HCT116 (cell line): ENCODE measurements around the gene MAPK7. TPM values are rescaled to one million over a fixed set of nuclear protein-coding genes. Genes with fewer than 3 reads are reported as not detected.

Source experiments
- ATAC-seq: fragments of 200-7000 bp; cut with Tn5 transposase; 2 replicates; pipeline ENCODE4 v1.9.1; 2020; ENCODE audit warnings: mild to moderate bottlenecking, moderate library complexity
- BruUV-seq: library from RNA; stranded (reverse); fragments of 400-500 nt; replicated peaks from 2 replicates; lab custom pipeline; 2021; lab: Mats Ljungman, UMichigan
- CTCF ChIA-PET: fragments of 300-600 bp; sonication (Branson Sonifier 250); formaldehyde crosslinking; loops from one replicate; lab custom pipeline; 2021; ENCODE audit warnings: antibody characterized with exemption; lab: Charles Lee
- POLR2A ChIA-PET: fragments of 300-600, 350-600 bp; sonication (Branson Sonifier 250); formaldehyde crosslinking; loops from one replicate; lab custom pipeline; 2021; ENCODE audit warnings: antibody characterized with exemption; lab: Charles Lee
- RAD21 ChIA-PET, 2 experiments: fragments of 300-600 bp; sonication (Branson Sonifier 250); formaldehyde crosslinking; loops; one replicate each; lab custom pipeline; 2023; ENCODE audit warnings: low total read pairs in 2 of 2; ENCODE audit not compliant: uncharacterized antibody in 2 of 2, unreplicated experiment in 2 of 2, low non-redundant PET in 1 of 2; lab: Charles Lee
- DNase-seq: peaks from one replicate; pipeline ENCODE4 v3.0.0-alpha.2; 2010; ENCODE audit warnings: low read depth, low spot score
- H2AFZ ChIP-seq: fragments of 200-600 bp; shearing (Covaris generic), sonication (generic); 2 replicates; pipeline ENCODE4 v1.6.1; 2017; ENCODE audit warnings: low read depth, mixed run types, mixed read lengths, antibody characterized with exemption, low read length; ENCODE audit not compliant: poor library complexity, severe bottlenecking
- H3K27ac ChIP-seq: 2 replicates; pipeline ENCODE4 v1.5.1; 2012; ENCODE audit warnings: low read depth, low read length
- H3K27me3 ChIP-seq: fragments of 200-600 bp; sonication (generic); 2 replicates; pipeline ENCODE4 v1.6.1; 2016; ENCODE audit warnings: mixed run types, low read length, mixed read lengths; ENCODE audit not compliant: insufficient read depth
- H3K36me3 ChIP-seq, 2 experiments: fragments of 200-500 bp in 1 of 2; fragments of 200-600 bp in 1 of 2; sonication (Bioruptor generic) in 1 of 2; sonication (generic) in 1 of 2; 2 replicates each; pipeline versions ENCODE4 v1.5.1 to v1.6.1; 2014 to 2016; ENCODE audit warnings: low read length in 2 of 2, inconsistent platforms in 1 of 2, mixed read lengths in 1 of 2, mixed run types in 1 of 2; ENCODE audit not compliant: insufficient read depth in 2 of 2, control insufficient read depth in 1 of 2
- H3K4me1 ChIP-seq, 2 experiments: fragments of 200-600 bp in 1 of 2; sonication (generic) in 1 of 2; 2 replicates each; pipeline versions ENCODE4 v1.5.1 to v1.6.1; 2012 to 2017; ENCODE audit warnings: low read length in 2 of 2, inconsistent platforms in 1 of 2, mild to moderate bottlenecking in 1 of 2, mixed read lengths in 1 of 2, mixed run types in 1 of 2, moderate library complexity in 1 of 2; ENCODE audit not compliant: insufficient read depth in 2 of 2, control insufficient read depth in 1 of 2
- H3K4me2 ChIP-seq: fragments of 200-600 bp; sonication (generic); 2 replicates; pipeline ENCODE4 v1.6.1; 2017; ENCODE audit warnings: mixed run types, low read length, mixed read lengths
- H3K4me3 ChIP-seq, 2 experiments: fragments of 200-600 bp in 1 of 2; sonication (generic) in 1 of 2; replicated peaks in 1 of 2; 2 replicates each; pipeline ENCODE4 v1.5.1; 2011 to 2016; ENCODE audit warnings: low read length in 2 of 2, control low read depth in 1 of 2, low read depth in 1 of 2, mild to moderate bottlenecking in 1 of 2, mixed read lengths in 1 of 2, mixed run types in 1 of 2
- H3K79me2 ChIP-seq: fragments of 200-600 bp; sonication (generic); 2 replicates; pipeline ENCODE4 v1.6.1; 2017; ENCODE audit warnings: mild to moderate bottlenecking, mixed run types, low read length, moderate library complexity, mixed read lengths; ENCODE audit not compliant: insufficient read depth
- H3K9ac ChIP-seq: fragments of 200-600 bp; sonication (generic); 2 replicates; pipeline ENCODE4 v1.6.1; 2016; ENCODE audit warnings: low read length, mixed read lengths
- H3K9me2 ChIP-seq: fragments of 200-600 bp; sonication (generic), shearing (Covaris generic); 2 replicates; pipeline ENCODE4 v1.6.1; 2017; ENCODE audit warnings: mixed run types, mild to moderate bottlenecking, moderate library complexity; ENCODE audit not compliant: insufficient read depth
- H3K9me3 ChIP-seq, 2 experiments: fragments of 200-500 bp in 1 of 2; fragments of 200-600 bp in 1 of 2; sonication (Bioruptor generic) in 1 of 2; sonication (generic) in 1 of 2; 2 replicates each; pipeline ENCODE4 v1.6.1; 2014 to 2017; ENCODE audit warnings: low read length in 2 of 2, mixed read lengths in 2 of 2, inconsistent platforms in 1 of 2, low read depth in 1 of 2, mild to moderate bottlenecking in 1 of 2, mixed run types in 1 of 2, moderate library complexity in 1 of 2; ENCODE audit not compliant: control insufficient read depth in 1 of 2, insufficient read depth in 1 of 2
- H4K20me1 ChIP-seq: fragments of 200-600 bp; sonication (generic), shearing (Covaris generic); 2 replicates; pipeline ENCODE4 v1.6.1; 2017; ENCODE audit warnings: mixed run types, mild to moderate bottlenecking, moderate library complexity; ENCODE audit not compliant: insufficient read depth
- ATF3 ChIP-seq: IDR thresholded peaks from 2 replicates; pipeline ENCODE4 v1.6.1; 2012
- CBX3 ChIP-seq: IDR thresholded peaks from 2 replicates; pipeline ENCODE4 v1.6.1; 2012; ENCODE audit warnings: low read depth
- EGR1 ChIP-seq: IDR thresholded peaks from 2 replicates; pipeline ENCODE4 v1.6.1; 2012; ENCODE audit warnings: low read depth
- ELF1 ChIP-seq: IDR thresholded peaks from 2 replicates; pipeline ENCODE4 v1.6.1; 2012; ENCODE audit warnings: low read depth, borderline replicate concordance
- EZH2 ChIP-seq: fragments of 200-600 bp; sonication (generic); IDR thresholded peaks from 2 replicates; pipeline ENCODE4 v1.6.1; 2017; ENCODE audit warnings: antibody characterized with exemption, mixed run types
- EZH2phosphoT487 ChIP-seq: fragments of 200-600 bp; IDR thresholded peaks from 2 replicates; pipeline ENCODE4 v1.6.1; 2018; ENCODE audit warnings: antibody characterized with exemption, borderline replicate concordance
- FOSL1 ChIP-seq: IDR thresholded peaks from 2 replicates; pipeline ENCODE4 v1.6.1; 2012; ENCODE audit warnings: low read depth
- MAX ChIP-seq: IDR thresholded peaks from 2 replicates; pipeline ENCODE4 v1.6.1; 2012
- POLR2A ChIP-seq: IDR thresholded peaks from 2 replicates; pipeline ENCODE4 v1.7.0; 2011; ENCODE audit warnings: borderline replicate concordance; ENCODE audit not compliant: insufficient read depth, insufficient read length; ENCODE audit errors: extremely low read depth
- POLR2AphosphoS5 ChIP-seq: IDR thresholded peaks from 2 replicates; pipeline ENCODE4 v1.6.1; 2011; ENCODE audit warnings: mild to moderate bottlenecking, low read depth, low read length, moderate library complexity
- RAD21 ChIP-seq: IDR thresholded peaks from 2 replicates; pipeline ENCODE4 v1.6.1; 2012; ENCODE audit warnings: low read depth, mild to moderate bottlenecking
- REST ChIP-seq: IDR thresholded peaks from 2 replicates; pipeline ENCODE4 v1.6.1; 2012; ENCODE audit warnings: low read depth
- SIN3A ChIP-seq: IDR thresholded peaks from 2 replicates; pipeline ENCODE4 v1.6.1; 2012; ENCODE audit warnings: low read depth
- SP1 ChIP-seq: IDR thresholded peaks from 2 replicates; pipeline ENCODE4 v1.6.1; 2012; ENCODE audit warnings: low read depth
- TCF7L2 ChIP-seq: IDR thresholded peaks from 2 replicates; pipeline ENCODE4 v1.7.0; 2011; ENCODE audit warnings: borderline replicate concordance, inconsistent platforms; ENCODE audit not compliant: insufficient read depth, insufficient read length; ENCODE audit errors: extremely low read depth
- ZBTB33 ChIP-seq: IDR thresholded peaks from 2 replicates; pipeline ENCODE4 v1.6.1; 2011; ENCODE audit warnings: mild to moderate bottlenecking, low read length, moderate library complexity; ENCODE audit not compliant: insufficient replicate concordance; ENCODE audit errors: extremely low read depth
- ZFX ChIP-seq: fragments of 450-650 bp; IDR thresholded peaks from 2 replicates; pipeline ENCODE4 v1.6.1; 2017
- ZNF274 ChIP-seq: fragments of 200-500 bp; sonication (Bioruptor generic); IDR thresholded peaks from 2 replicates; pipeline ENCODE4 v1.6.1; 2014; ENCODE audit warnings: mild to moderate bottlenecking, low read depth, low read length, inconsistent platforms
- intact Hi-C: fragments of 100-400 bp; cut with micrococcal nuclease; formaldehyde crosslinking; loops from 2 replicates; pipeline ENCODE4 v1.10.0; 2022
- total RNA-seq: library from RNA; stranded (reverse); gene quantifications from one replicate; pipeline ENCODE4 v1.2.1, GENCODE V29; 2021; ENCODE audit not compliant: unreplicated experiment

Gene MAPK7
- total RNA-seq, 1 experiment from 2014 or later, result 15.3 TPM

- no peak overlapping the region for H3K4me2 ChIP-seq
- H3K4me3 ChIP-seq, result no peak overlapping the region
- no peaks in the 10 kb centered on the region for H3K9me3 ChIP-seq
- BruUV-seq, result no TSS peak
- intact Hi-C loops, result no loop called here
- H3K36me3 ChIP-seq, result peaks cover 4 to 22% of the 10 kb centered on the region in 2 experiments; a peak in 2 of 4 replicates
- H4K20me1 ChIP-seq, result no peaks in the 10 kb centered on the region
- ChIA-PET POLR2A (no interaction called here), RAD21 (no interaction called here), CTCF (no interaction called here)
- H2AFZ ChIP-seq, result no peak overlapping the region
- H3K79me2 ChIP-seq, result no peaks in the 10 kb centered on the region
- no peak overlapping the region for H3K27ac ChIP-seq
- ATAC-seq, result no peak
- no peaks in the 10 kb centered on the region for H3K27me3 ChIP-seq
- no peaks in the 10 kb centered on the region for H3K9me2 ChIP-seq
- peaks cover 3 to 16% of the 10 kb centered on the region in 2 experiments for H3K4me1 ChIP-seq
- no peak overlapping the region for H3K9ac ChIP-seq
- no peak for TF ChIP-seq ATF3
- TF ChIP-seq TCF7L2, result no peak
- TF ChIP-seq POLR2AphosphoS5, result no peak
- no peak for TF ChIP-seq RAD21
- no peak for TF ChIP-seq EZH2phosphoT487
- no peak for TF ChIP-seq EZH2
- TF ChIP-seq ZBTB33, result no peak
- no peak for TF ChIP-seq ZNF274
- TF ChIP-seq ELF1, result no peak
- no peak for TF ChIP-seq FOSL1
- no peak for TF ChIP-seq EGR1
- no peak for TF ChIP-seq REST
- no peak for TF ChIP-seq SP1
- no peak for TF ChIP-seq CBX3
- no peak for TF ChIP-seq ZFX
- no peak for TF ChIP-seq MAX
- TF ChIP-seq POLR2A, result no peak
- TF ChIP-seq SIN3A, result no peak
- no peak for DNase-seq
Measured at GRCh38 chr17:19333132-19333440, 45.2 kb upstream of the MAPK7 start.
